Stimulated activated CD8-positive, alpha-beta memory T cell treated with anti-CD3 and anti-CD28 coated beads, Interleukin-2, amount 100 ng/mL, for 48 hours (primary cell): ENCODE measurements around the gene OR52N2.

Experiments
- DNase-seq, 2 donors: peaks; one replicate each; pipeline ENCODE4 v3.0.0-alpha.2; 2020; ENCODE audit warnings: low read depth in 2 of 2

The OR52N2 gene

DNA sequence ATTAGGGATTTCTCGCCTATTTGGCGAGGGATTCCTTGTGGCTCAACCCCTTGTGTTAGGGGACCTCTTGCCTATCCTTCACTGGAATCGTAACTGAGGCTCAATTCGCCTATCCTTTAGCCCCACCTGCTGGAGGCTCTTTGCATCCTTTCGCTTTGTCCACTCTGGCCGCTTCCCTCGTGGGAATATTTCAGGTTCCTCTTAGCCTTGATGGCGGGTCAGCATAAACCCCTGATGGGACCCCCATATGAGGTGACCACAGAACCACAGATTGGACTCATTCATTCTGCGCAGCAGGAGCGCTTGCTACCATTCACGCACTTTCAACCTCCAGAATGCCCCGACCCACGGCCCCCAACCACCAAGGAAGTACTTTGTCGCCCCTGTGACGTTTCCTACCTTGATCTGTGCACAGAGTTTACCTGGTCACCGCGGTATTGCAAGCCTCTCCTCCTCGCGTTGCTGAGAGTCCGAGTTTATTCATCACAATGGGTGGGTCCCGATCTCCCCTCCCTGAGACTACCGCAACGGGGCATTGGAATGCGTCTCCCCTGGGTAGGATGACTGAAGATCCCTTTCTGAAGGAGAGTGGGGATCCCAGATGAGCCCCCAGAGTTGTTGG lies at the start of gene OR52N2:
Gene OR52N2 (plus strand): TSS at position 425 of the 622 bp plus-strand sequence. CDS start 11,412 bp downstream, outside the sequence.
- DNase-seq = peak; percentile 39 to 53

DNA sequence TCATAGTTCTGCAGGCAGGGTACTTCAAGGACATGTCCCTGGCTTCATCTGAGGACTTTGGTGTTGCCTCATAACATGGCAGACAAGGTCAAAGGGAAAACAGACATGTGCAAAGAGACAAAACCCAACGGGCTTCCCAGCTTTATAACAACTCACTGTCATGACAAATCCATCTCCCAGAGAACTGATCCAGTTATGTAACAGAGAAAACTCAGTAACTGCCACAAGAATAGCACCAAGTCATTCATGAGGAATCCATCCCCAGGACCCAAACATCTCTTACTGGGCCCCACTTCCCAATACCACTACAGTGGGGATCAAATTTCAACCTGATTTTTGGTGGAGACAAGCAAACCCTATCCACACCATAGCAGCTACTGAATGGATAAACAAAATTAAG lies 41.7 kb upstream of the OR52N2 start:
- no peak for DNase-seq

DNA sequence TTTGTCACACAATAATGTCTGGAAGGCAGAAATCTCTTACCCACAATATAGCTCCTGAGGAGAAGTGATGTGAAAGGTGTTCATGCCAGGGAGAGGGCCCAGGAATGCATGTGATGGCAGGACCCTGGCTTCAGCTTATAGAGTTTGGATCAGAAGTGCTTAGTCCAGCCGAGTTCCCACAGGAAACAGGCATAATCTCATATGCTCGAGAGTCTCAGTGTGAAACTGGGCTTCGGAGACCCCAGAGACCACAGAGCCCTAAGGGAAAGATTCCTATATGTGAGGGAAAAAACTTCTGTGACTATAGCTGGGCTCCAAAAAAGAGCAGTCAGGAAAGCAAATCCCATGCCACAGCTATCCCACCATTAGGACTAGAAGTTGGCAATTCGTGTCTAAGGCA lies 25.5 kb upstream of the OR52N2 start, which contains the start of gene OR52N5:
Gene OR52N5 (minus strand): TSS at position 101 of the 400 bp plus-strand sequence. CDS start 4,721 bp downstream, outside the sequence.
- DNase-seq = no peak

DNA sequence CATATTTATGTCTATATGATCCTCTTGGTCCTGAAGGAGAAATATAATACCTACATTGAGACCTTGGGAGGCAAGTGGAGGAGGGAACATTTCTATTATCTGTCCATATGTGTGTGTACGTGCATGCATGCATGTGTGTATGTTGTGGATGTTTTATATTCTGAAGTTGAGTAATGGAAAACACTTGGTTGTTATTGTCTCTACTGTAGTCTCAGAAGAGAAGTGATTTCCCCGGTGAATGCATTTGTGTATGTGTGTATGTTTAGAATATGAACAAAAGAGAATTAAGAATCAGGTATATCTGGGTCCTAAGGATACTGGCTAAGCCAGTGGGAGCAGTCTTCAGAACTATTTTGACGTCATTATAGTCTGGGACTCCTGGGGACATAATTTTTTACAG lies 17.6 kb upstream of the OR52N2 start, which contains the start of gene OR52N1:
Gene OR52N1 (minus strand): TSS at position 101 of the 400 bp plus-strand sequence. CDS start 2,449 bp downstream, outside the sequence.
- no peak for DNase-seq

DNA sequence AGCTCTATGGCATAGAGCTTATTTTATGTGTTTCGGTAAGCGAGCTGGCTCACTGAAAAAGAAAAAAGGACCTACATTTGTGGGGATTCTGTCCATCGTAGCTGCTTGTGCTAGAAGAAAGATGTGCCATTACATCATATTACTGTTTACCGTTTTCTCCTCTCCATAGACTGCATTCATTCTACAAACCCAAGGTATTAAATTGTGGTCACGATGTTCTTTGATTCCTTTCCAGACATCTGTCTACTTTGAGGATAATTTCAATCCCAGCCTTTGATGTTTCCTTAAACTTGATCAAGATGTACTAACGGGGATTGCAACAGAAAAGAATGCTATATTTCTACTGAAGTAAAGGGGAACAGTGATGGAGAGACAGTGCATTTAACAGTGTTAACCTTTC lies 12.2 kb upstream of the OR52N2 start:
- DNase-seq = no peak

DNA sequence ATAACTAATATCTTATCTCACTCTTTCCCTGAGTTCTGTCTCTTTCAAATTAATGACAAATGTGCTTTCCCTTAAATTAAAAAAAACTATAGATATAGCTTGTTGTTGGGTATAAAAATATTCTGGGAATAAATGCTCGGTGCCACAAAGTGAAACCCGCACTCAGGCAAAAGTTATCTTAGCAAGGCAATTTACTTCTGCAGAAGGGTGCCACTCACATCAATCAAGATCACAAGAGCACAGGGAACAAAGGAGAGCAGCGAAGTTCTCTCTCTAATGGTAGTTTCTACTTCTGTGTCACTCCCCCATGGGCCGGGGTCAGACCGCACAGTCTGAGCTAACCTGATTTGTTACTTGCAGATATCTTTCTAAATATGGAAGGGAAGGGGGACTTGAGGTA lies 4.7 kb upstream of the OR52N2 start:
- no peak for DNase-seq

DNA sequence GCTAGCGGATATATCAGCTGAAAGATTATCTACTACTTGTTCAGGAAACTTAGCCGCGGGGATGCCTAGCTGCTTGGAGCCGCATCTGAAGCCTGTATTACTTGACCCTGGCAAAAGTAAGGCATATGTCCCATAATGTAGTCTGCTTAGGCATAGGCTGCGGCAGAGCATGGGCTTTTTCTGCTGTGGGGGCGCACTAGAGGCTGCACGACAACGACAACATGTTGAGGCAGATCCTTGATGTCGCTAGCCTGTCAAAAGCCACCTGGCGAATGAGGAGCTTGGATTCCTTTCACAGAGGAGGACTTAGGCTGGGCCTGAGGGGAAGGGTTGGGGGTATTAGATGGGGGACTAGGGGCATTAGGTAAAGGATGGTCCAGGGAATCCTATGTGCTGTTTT lies 1.1 kb upstream of the OR52N2 start:
- no peak for DNase-seq

- DNase-seq = no peak
Observed at GRCh38 chr11:5809122-5809519, 397 bp downstream of the OR52N2 start.

DNA sequence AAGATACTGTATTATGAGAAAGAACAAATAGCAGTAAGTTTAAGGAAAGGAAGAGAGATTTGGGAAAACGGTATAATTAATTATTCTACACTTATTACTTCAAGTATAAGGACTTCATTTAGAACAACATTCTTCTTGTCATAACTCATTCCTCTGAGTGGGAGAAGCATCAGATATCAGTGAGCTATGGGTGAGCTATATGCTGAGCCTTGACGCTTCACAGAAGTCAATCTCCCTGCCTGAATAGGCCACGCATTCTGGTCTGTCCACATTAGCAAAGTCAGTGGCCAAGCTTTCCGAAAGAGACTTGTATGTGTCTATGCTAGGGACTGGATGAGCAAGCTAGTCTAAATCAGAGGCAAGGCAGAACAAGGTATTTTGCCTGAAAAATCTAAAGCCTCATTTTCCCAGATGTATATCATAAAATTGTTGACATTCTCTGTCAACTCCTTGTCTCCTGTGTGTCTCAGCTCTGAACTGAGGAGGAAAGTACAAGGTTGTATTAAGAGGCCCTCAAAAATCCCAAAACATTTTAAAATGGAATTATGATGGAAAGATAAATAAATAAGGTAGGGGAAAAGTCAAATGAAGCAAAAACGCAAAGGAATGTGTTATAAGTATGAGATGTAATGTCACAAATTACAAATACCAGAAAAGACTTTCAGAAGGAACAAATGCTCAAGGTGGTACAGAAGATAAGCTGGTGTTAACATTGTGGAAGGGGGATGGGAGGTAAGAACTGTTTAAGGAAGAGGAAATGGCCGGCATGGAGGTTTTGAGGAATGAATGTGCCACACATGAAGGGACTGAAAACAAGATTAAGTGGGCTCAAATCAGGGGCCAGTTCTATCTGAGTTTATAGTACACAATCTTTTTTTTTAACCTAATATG lies 1.4 kb downstream of the OR52N2 start:
- no peak for DNase-seq

- no peak for DNase-seq
Observed at GRCh38 chr11:5815534-5815933, 6.8 kb downstream of the OR52N2 start.

- DNase-seq = no peak
Observed at GRCh38 chr11:5818245-5818886, 9.6 kb downstream of the OR52N2 start.

GRCh38 chr11:5831196-5831829 lies 22.6 kb downstream of the OR52N2 start:
- no peak for DNase-seq

DNA sequence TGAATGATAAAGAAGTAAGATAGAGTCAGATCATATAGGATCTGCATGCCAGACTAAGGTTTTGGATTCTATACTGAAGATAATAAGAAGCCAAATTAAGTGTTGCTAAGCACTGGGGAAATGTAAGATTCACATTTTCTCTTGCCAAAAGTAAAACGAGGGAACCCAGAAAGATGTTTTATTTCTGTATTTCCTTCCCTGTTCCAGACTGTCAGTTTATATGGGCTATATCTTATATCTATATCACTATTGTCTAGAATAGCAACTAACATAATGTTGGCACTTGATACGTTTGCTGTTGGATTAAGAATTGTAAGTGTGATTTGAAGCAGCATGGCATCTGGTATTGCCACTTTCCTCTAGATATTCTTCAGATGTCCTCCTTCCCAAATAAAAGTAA lies 24.7 kb downstream of the OR52N2 start:
- no peak for DNase-seq

GRCh38 chr11:5837695-5838094 lies 29.0 kb downstream of the OR52N2 start:
- DNase-seq = no peak

DNA sequence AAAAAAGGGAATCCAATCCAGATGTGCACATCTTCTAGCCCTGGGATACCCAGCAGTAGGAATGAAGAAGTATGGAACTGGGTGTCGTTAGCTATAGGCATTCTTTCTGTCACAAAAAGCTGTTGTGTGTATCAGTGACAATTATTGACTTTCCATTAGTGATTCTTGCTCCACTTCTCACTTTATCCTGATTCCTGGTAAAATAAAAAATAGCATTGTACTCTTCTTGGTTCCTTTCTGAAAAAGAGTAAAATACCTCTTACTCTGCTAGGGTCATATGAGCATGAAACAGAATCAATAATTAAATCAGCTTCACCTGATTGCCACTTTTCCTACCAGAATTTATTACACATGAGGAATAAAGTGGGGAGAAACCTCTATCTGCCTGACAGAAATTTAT lies 33.1 kb downstream of the OR52N2 start, which contains the start of gene OR52E6:
Gene OR52E6 (minus strand): TSS at position 101 of the 400 bp plus-strand sequence. CDS start 0 bp downstream, at position 101.
- DNase-seq = no peak

DNA sequence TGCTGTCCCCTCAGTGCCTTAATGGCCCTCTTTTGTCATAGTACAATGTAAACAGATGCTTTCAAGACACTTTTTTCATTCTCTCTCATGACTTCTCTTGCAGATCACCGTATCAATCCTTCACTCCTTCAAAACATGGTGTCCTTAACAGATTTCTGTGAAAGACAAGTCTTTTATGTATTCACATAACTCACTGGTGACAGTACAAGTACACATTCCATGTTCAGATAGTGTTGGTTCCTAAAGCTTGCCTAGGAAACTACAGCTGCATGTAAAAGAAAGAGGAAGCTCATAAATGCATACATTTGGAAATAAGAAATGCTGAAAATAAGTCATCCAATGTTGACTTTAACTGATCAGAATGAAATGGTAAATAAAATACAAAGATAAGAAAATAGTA lies 38.0 kb downstream of the OR52N2 start:
- no peak for DNase-seq

DNA sequence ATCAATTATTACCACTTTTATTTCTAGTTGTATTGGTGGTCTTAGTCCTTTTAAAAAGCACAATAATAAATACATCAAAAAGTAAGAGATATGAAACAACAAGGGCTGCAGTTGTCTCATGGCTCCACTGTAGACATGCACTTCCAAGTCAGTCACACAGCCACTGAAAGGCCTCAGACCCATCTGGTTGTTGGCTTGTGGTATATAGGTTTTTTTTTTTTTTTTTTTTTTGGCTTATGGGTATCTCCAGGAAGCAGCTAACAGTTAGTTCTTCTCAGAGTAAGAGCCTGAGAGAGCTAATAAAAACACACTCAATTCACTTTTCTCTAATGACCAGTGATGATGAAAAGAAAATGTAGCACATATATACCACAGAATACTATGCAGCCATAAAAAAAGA lies 39.0 kb downstream of the OR52N2 start:
- DNase-seq = no peak

DNA sequence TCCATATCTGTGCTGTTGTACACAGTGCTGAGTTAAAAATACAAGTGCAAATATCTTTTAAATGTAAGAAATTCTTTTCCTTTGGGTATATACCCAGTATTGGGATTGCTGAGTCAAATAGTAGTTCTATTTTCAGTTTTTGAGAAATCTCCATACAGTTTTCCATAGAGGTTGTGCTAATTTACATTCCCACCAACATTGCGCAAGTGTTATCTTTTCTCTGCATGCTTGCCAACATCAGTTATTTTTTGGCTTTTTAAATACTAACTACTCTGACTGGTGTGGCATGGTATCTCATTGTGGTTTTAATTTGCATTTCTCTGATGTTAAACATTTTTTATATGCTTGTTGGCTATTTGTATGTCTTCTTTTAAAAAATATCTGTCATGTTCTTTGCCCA lies 42.3 kb downstream of the OR52N2 start:
- DNase-seq = no peak

DNA sequence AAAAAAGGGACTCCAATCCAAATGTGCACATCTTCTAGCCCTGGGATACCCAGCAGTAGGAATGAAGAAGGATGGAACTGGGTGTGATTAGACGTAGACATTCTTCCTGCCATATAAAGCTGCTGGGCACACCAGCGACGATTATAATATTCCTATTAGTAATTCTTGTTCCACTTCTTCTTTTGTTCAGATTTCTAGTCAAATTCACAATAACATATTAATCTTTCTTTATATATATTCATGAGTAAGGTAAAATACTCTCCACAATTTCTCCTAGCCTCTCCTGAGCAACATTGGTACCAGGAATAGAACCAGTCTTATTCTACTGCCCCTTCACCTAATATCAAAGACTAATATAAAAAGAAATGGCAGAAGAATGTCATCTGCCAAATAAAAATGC lies 48.9 kb downstream of the OR52N2 start, which contains the start of gene OR52E8:
Gene OR52E8 (minus strand): TSS at position 101 of the 400 bp plus-strand sequence. CDS start 0 bp downstream, at position 101.
- DNase-seq = no peak

GRCh38 chr11:5865826-5866225 lies 57.1 kb downstream of the OR52N2 start:
- no peak for DNase-seq
